ENCODE measurements around the gene ABCC8.

The ABCC8 gene

DNA sequence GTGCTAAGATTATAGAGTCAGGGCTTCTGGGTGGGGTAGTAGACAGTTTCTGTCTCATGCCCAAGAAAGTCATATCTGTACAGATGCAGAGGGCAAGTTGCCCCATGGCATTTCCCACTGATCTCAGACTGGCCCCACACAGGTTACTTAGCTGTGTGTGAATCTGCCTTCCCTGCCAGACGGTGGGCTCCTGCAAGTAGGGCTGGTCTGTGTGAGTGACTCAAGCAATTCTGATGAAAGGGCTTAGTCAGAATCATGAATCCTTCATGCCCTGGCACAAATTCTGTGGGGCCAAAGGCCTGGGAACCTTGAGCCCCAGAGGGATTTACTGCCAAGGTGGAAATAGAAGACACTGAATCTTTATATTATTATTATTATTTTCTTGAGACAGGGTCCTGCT, 37.2 kb upstream of the ABCC8 start:
- no peak for TF ChIP-seq CTCF (IDR thresholded peaks at IDR 0.05; ENCODE audit: low read depth, low read length, missing control alignments)

DNA sequence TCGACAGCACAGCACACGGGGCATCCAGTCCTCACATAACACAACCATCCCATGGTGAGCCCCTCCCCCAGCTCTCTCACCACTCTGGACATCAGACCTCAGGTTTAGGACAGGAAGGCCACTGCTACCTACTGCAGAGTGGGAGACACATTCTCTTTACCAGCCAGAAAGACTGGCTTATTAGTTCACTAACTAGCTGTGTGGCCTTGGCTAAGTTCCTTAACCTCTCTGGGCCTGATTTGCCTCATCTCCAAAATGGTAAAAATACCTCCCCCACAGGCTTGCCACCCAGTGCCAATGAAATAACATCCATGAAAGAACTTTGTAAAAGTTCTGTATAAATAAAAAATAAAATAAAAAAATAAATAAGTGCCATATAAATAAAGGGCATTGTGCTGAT, 35.5 kb upstream of the ABCC8 start:
- TF ChIP-seq CTCF (IDR thresholded peaks at IDR 0.05; ENCODE audit: low read depth, low read length, missing control alignments) = no peak
- no peak for DNase-seq (ENCODE audit: extremely low read depth, low read depth)
- H3K4me3 ChIP-seq (replicated peaks; ENCODE audit: low read depth, low read length) = no peak overlapping the region

More for the DNA sequence above, 37.2 kb upstream of the ABCC8 start:
- no peak overlapping the region for H3K4me3 ChIP-seq (replicated peaks; ENCODE audit: low read depth, low read length)
- no peak for DNase-seq (ENCODE audit: extremely low read depth, low read depth)

GRCh38 chr11:17511571-17511970, 34.9 kb upstream of the ABCC8 start:
- no peak for TF ChIP-seq CTCF (IDR thresholded peaks at IDR 0.05; ENCODE audit: low read depth, low read length, missing control alignments)
- no peak overlapping the region for H3K4me3 ChIP-seq (replicated peaks; ENCODE audit: low read depth, low read length)
- DNase-seq (ENCODE audit: extremely low read depth, low read depth) = no peak

GRCh38 chr11:17510507-17511206, 34.0 kb upstream of the ABCC8 start:
- H3K4me3 ChIP-seq (replicated peaks; ENCODE audit: low read depth, low read length) = no peak overlapping the region
- TF ChIP-seq CTCF (IDR thresholded peaks at IDR 0.05; ENCODE audit: low read depth, low read length, missing control alignments) = no peak
- DNase-seq (ENCODE audit: extremely low read depth, low read depth) = no peak

- H3K4me3 ChIP-seq (replicated peaks; ENCODE audit: low read depth, low read length) = no peak overlapping the region
- no peak for DNase-seq (ENCODE audit: extremely low read depth, low read depth)
- no peak for TF ChIP-seq CTCF (IDR thresholded peaks at IDR 0.05; ENCODE audit: low read depth, low read length, missing control alignments)
These were observed 32.1 kb upstream of the ABCC8 start for GRCh38 chr11:17508791-17509190.

DNA sequence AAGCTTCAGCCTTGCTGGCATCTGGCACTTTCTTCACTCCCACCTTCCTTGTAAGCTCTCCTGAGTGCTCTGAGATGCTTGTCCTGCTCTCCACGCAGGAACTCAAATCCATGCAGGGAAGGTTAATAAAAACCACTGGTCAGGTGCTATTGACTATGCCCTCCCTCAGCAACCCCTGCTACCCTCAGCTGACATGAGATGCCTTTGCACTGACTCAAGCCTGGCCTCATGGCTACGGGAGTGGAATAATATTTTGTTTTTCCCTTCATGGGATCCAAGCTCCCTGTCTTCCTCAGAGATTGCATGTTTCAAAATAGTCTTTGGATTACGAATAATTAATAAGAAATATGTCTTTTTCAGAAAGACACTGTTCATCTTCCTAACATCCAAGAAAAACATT, 31.7 kb upstream of the ABCC8 start:
- TF ChIP-seq CTCF (IDR thresholded peaks at IDR 0.05; ENCODE audit: low read depth, low read length, missing control alignments) = no peak
- no peak for DNase-seq (ENCODE audit: extremely low read depth, low read depth)
- H3K4me3 ChIP-seq (replicated peaks; ENCODE audit: low read depth, low read length) = no peak overlapping the region

GRCh38 chr11:17507773-17508172, 31.1 kb upstream of the ABCC8 start:
- no peak for DNase-seq (ENCODE audit: extremely low read depth, low read depth)
- no peak overlapping the region for H3K4me3 ChIP-seq (replicated peaks; ENCODE audit: low read depth, low read length)
- TF ChIP-seq CTCF (IDR thresholded peaks at IDR 0.05; ENCODE audit: low read depth, low read length, missing control alignments) = no peak
